GM19395 (cell line): ENCODE results near the gene SMIM8.

Source experiments
- ATAC-seq: cut with Tn5 transposase; IDR thresholded peaks from one replicate; pipeline ENCODE4 v1.9.1; 2021; ENCODE audit warnings: mild to moderate bottlenecking, moderate library complexity; ENCODE audit not compliant: unreplicated experiment

The SMIM8 gene

DNA sequence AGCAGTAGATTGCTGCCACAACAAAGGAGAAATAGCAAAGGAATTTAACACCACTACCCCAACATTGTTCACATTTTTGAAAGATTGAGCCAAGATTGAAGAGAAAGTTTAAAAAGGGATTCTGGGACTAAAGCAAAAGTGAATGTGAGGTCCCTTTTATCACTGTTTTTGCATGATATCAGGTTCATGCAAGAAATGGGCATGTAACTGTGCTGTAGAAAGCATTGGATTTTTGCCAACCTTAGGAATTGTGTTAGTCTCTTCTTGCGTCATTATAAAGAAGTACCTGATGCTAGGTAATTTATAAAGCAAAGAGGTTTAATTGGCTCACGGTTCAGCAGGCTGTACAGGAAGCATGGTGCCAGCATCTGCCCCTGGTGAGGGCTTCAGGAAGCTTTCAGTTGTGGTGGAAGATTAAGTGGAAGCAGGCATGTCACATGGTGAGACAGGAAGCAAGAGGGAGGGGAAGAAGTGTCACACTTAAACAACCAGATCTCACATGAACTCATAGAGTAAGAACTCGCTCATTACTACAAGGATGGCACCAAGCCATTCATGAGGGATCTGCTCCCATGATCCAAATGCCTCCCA is 11.3 kb downstream of the SMIM8 start:
- ATAC-seq, result no peak

DNA sequence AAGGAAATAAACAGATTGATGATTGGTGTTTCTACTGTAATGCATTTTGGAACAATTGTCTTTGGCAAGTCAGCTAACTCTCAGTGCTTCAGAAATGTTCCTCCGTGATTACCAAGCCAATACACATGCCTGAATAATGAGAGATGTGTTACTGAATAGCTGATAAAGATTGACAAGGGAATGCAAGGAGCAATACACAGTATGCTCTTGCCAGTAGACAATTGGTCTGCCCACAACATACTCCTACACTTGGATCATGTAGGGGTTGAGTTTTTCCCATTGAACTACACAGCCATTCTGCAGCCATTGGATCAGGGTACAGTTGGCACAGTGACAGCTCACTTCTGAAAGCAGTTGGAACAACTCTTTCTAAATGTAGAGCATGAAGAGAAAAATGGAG is 12.3 kb downstream of the SMIM8 start:
- ATAC-seq, result no peak

GRCh38 chr6:87336367-87336766 is 14.0 kb downstream of the SMIM8 start:
- ATAC-seq, result no peak

GRCh38 chr6:87340230-87340629 is 17.8 kb downstream of the SMIM8 start:
- no peak for ATAC-seq

- ATAC-seq, result no peak
Observed at GRCh38 chr6:87341158-87341557, 18.8 kb downstream of the SMIM8 start.

GRCh38 chr6:87341899-87342298 is 19.5 kb downstream of the SMIM8 start:
- peak; percentile 97 for ATAC-seq

DNA sequence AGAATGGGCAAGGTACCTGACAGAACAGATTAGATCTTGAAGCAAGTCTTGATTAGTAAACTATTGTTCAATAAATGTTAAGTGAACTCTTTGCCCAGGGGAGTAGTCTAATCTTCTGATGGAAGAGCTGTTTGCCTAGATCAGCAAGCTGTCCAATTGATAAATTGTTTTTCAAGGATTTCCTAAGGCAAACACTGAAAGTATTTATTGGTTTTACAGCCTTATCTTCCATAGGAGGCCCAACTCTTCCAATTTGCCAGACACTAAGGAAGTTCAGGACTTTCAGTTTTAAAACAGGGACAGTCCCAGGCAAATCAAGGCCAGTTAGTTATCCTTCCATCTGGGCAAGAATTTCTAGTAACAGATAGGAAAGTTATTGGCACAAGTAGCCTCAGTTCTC is 20.4 kb downstream of the SMIM8 start:
- no peak for ATAC-seq

- no peak for ATAC-seq
Observed at GRCh38 chr6:87344731-87345130, 22.3 kb downstream of the SMIM8 start, which contains the start of gene C6orf163. TSS of gene C6orf163 (plus strand) at chr6:87344813. CDS start at chr6:87345100, 287 bp downstream.

GRCh38 chr6:87346700-87347099 is 24.3 kb downstream of the SMIM8 start:
- ATAC-seq, result no peak

- no peak for ATAC-seq
Observed at GRCh38 chr6:87349896-87350295, 27.5 kb downstream of the SMIM8 start.

- no peak for ATAC-seq
Observed at GRCh38 chr6:87350516-87350915, 28.1 kb downstream of the SMIM8 start.

DNA sequence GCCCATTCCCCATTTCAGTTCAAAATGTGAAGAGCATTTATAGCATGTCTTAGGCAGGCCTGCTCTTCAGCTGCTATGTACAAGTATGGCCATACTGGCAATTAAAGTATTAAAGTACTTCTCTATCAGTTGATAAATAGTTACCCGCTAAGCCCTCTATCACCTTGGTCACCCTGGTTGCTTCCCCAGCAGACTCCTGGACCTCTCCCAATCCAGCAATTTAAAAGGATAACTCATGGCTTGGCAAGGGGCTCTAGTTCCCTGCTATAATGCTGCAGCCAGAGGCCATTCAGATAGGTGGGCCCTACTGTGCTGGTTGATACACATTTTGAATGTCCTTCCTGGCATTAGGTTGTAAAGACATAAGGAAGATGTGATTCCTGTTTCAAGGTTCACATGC is 29.2 kb downstream of the SMIM8 start:
- ATAC-seq, result no peak

GRCh38 chr6:87356181-87356580 is 33.8 kb downstream of the SMIM8 start:
- no peak for ATAC-seq

DNA sequence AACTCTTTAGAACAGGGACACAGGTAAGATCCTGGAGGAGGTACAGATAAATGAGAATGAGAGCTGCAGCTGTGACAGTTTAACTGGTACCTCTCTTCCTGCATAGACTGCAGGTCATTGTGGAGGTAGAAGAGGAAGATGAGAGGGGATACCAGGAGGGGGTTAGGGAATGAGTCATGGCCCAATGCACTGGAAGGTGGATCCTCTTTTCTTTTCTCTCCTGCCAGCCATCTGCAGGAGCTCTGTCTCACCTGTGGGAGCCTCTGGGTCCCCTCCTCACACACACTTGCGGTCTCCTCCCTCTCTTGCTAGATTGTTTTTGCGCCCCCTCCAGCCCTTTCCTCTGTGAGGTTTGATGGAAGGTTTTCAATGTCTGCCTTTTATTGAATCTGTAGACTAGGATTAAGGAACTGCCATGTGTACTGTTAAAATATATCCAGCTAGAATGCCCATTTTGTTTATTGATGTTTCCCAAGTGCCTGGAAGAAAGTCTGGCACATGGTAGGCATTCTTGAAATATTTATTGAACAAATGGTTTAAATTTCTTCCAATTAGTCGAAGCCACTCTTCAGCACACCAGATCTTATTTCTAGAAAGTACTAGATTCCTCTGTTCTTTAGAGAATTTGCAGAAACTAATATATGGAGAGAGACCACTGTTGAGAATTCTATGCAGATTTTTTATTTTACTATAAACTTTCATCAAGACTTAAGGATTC is 35.2 kb downstream of the SMIM8 start:
- no peak for ATAC-seq

DNA sequence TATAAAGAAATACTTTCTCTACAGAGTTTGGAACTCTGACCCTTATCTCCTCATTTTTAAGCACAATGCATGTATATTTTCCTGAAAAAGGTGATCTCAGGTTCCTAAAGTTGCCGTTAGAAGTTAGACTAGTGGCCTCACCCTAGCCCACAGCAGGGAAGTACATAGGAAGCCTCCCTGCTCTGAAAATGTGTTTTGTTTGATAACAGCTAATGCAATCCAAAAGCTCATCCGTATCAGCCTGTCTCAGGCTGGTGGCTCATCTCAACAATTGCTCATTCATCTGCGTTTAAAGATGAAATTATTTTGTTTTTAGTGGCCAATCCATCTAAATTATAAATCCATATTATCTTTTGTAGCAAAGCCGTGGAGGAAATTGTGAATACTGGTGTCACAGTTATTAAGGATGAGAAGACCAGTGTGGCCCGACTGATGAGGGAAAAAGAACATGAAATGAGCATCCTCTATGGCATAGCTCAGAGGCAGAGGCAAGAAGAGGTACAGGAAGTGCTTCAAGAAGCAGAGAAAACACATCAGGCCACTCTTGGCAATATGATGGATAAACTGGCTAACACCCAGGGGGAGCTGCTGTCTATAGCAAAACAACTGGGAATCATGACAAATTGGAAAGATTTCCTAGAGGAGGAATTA is 42.3 kb downstream of the SMIM8 start:
- ATAC-seq, result no peak

DNA sequence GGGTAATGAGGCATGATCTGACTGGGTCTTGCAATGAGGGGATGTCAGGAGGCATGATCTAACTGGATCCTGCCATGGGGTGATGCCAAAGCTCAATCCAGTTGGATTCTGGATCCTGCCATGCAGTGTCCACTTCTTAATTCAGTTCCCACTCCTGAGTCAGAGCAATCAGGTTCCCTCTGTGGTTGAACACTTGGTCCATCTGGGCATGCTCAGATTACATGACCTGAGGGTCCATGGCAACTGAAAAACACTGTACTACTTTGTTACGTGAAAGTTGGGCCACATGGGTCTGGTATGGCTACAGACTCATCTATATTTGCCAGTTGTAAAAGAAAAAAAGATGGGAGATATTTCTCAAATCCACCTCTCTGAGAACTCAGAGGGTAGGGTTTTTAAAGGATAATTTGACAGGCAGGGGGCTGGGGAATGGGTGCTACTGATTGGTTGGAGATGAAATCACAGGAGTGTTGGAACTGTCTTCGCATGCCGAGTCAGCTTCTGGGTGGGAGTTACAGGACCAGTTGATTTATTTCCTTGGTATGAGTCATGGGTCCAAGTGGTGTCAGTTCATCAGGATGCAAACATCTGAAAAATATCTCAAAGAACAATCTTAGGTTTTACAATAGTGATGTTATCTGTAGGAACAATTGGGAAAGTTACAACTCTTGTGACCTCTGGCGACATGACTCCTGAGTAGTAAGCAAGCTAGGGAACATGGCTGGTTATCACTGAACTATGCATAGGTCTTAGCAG is 43.9 kb downstream of the SMIM8 start:
- no peak for ATAC-seq

DNA sequence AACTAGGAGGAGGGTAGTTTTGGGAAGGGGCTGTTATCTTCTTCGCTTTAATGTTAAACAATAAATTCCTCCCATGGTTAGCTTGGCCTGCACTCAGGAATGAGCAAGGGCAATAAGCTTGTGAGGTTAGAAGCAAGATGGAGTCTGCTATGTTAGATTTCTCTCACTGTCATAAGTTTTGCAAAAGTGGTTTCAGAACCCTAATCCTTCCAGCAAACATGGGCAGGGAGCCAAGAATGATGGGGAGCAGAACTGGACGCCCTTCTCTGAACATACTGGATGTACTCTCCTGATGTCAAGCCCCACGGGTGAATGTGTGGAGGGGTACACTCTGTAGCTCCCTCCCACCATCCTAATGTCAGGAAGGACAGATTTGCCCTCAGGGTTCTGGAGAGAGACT is 44.5 kb downstream of the SMIM8 start:
- ATAC-seq, result peak; percentile 65

DNA sequence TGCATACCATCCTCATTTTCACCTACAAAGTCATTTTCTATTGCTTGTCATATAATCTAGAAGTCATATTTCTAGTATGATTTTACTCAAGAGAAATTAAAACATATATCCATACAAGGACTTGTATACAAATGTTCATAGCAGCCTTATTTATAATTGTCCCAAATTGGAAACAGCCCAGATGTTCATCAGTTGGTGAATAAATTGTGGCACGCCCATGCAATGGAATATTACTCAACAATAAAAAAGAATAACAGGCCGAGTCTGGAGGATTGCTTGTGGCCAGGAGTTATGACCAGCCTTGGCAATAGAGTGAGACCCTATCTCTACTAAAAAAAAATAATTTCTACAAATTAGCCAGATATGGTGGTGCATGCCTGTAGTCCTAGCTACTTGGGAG is 51.0 kb downstream of the SMIM8 start:
- ATAC-seq, result no peak

- no peak for ATAC-seq
Observed at GRCh38 chr6:87375315-87375714, 52.9 kb downstream of the SMIM8 start.

- ATAC-seq, result no peak
Observed at GRCh38 chr6:87376643-87377042, 54.3 kb downstream of the SMIM8 start.

DNA sequence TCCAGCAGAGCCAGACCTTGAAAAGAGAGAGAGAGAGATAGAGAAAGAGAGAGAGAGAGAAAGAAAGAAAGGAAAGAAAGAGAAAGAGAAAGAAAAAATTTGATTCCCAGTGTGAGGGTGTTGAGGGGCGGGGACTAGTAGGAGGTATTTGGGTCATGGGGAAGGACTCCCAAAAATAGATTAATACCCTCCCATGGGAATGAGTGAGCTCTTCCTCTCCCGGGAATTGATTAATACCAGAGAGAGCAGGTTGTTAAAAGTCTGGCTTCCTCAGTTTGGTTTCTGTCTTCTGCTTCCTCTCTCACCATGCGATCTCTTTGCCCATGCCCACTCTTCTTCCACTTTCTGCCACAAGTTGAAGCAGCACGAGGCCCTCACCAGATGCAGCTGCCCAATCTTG is 56.6 kb downstream of the SMIM8 start:
- peak; percentile 60 for ATAC-seq

- no peak for ATAC-seq
Observed at GRCh38 chr6:87382861-87383260, 60.5 kb downstream of the SMIM8 start.
